Ishikawa (cell line): ENCODE measurements around the gene ANKRD11.

Experiments used
- CEBPB ChIP-seq: IDR thresholded peaks from 2 replicates; pipeline ENCODE4 v1.6.1; 2012
- CREB1 ChIP-seq: IDR thresholded peaks from 2 replicates; pipeline ENCODE4 v1.6.1; 2012; ENCODE audit warnings: low read depth
- EGR1 ChIP-seq: IDR thresholded peaks from 2 replicates; pipeline ENCODE4 v1.6.1; 2012
- EP300 ChIP-seq: IDR thresholded peaks from 2 replicates; pipeline ENCODE4 v1.6.1; 2012; ENCODE audit warnings: borderline replicate concordance
- FOXM1 ChIP-seq: IDR thresholded peaks from 2 replicates; pipeline ENCODE4 v1.6.1; 2012; ENCODE audit warnings: low read depth, borderline replicate concordance
- NFIC ChIP-seq: IDR thresholded peaks from 2 replicates; pipeline ENCODE4 v1.6.1; 2012
- RAD21 ChIP-seq: IDR thresholded peaks from 2 replicates; pipeline ENCODE4 v1.6.1; 2012; ENCODE audit warnings: low read depth
- TAF1 ChIP-seq: IDR thresholded peaks from 2 replicates; pipeline ENCODE4 v1.6.1; 2012; ENCODE audit warnings: low read depth, mild to moderate bottlenecking
- TCF12 ChIP-seq: IDR thresholded peaks from 2 replicates; pipeline ENCODE4 v1.6.1; 2012; ENCODE audit warnings: low read depth
- TEAD4 ChIP-seq: IDR thresholded peaks from 2 replicates; pipeline ENCODE4 v1.6.1; 2012
- YY1 ChIP-seq: IDR thresholded peaks from 2 replicates; pipeline ENCODE4 v1.6.1; 2012; ENCODE audit warnings: low read depth
- ZBTB7A ChIP-seq: IDR thresholded peaks from 2 replicates; pipeline ENCODE4 v1.6.1; 2012; ENCODE audit warnings: low read depth
- TF ChIP-seq, protein P1 (sequence below): IDR thresholded peaks from 2 replicates; pipeline ENCODE4 v1.6.1; 2012
- TF ChIP-seq, protein P2 (sequence below): IDR thresholded peaks from 2 replicates; pipeline ENCODE4 v1.6.1; 2012
- TF ChIP-seq, protein P3 (sequence below): IDR thresholded peaks from 2 replicates; pipeline ENCODE4 v1.6.1; 2012; ENCODE audit warnings: low read depth, mild to moderate bottlenecking

The ANKRD11 gene

DNA sequence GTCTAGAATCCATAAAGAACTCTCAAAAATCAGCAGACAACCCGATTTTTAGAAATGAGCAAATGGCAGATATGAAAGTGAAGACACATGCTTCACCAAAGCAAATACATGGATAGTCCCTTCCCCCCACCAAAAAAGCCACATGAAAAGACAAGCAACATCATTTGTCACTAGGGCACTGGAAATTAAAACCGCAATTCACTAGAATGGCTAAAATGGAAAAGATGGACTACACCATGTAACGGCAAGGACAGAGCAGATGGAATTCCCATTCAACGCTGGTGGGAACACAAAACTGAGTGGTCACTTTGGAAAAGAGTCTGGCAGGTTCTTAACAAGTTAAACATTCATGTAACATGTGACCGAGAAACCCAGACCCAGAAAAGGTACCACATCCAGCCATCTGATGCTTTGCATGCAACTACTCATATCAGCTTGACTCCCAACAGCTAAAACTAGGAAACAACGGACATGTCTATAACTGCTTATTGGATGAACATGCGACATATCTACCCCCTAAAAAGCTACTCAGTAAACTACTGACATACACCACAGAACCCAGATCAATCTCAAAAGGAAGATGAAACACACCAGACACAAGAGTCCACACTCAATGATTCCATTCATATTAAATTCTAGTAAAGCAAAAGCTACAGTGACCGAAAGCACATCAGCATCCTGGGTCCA, 140.3 kb downstream of the ANKRD11 start:
- TF ChIP-seq TAF1 = no peak

DNA sequence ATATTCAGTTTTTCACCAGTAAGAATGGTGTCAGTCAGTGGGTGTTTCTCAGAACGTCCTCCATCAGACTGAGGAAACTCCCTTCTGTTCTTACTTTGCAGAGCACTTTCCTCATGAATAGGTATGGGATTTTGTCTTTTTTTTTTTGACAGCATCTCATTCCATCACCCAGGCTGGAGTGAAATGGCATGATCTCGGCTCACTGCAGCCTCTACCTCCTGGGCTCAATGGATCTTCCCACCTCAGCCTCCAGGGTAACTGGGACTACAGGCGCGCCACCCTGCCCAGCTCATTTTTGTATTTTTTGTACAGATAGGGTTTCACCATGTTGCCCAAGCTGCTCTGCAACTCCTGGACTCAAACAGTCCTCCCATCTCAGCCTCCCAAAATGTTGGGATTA, 142.6 kb downstream of the ANKRD11 start:
- TF ChIP-seq CREB1 (no peak), RAD21 (no peak)

DNA sequence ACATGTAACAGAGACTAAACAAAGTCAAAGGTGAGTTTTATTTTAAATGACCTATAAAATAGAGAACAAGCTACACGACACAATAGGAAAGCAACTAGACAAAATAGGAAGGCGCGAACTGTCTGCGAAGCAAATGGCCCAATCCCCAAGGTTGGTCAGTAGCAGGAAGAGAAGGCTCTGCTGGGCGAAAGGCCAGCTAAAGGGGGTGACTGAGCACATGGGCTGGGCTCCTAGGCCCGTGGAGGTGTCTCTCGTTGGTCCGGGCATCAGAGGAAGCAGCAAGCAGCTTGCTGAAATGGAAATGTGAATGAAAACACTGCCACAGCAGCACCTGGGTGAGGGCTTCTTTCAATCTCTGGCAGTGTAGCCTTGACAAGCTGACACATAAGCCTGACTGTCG, 143.5 kb downstream of the ANKRD11 start:
- no peak for TF ChIP-seq CEBPB
- TF ChIP-seq TEAD4 = no peak
- TF ChIP-seq TCF12 = no peak
- no peak for TF ChIP-seq CREB1
- TF ChIP-seq YY1 = no peak
- TF ChIP-seq RAD21 = no peak
- TF ChIP-seq, protein P1, sequence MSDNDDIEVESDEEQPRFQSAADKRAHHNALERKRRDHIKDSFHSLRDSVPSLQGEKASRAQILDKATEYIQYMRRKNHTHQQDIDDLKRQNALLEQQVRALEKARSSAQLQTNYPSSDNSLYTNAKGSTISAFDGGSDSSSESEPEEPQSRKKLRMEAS = no peak
- TF ChIP-seq FOXM1 = no peak
- TF ChIP-seq, protein P2, sequence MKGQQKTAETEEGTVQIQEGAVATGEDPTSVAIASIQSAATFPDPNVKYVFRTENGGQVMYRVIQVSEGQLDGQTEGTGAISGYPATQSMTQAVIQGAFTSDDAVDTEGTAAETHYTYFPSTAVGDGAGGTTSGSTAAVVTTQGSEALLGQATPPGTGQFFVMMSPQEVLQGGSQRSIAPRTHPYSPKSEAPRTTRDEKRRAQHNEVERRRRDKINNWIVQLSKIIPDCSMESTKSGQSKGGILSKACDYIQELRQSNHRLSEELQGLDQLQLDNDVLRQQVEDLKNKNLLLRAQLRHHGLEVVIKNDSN = no peak
- no peak for TF ChIP-seq ZBTB7A
- TF ChIP-seq, protein P3, sequence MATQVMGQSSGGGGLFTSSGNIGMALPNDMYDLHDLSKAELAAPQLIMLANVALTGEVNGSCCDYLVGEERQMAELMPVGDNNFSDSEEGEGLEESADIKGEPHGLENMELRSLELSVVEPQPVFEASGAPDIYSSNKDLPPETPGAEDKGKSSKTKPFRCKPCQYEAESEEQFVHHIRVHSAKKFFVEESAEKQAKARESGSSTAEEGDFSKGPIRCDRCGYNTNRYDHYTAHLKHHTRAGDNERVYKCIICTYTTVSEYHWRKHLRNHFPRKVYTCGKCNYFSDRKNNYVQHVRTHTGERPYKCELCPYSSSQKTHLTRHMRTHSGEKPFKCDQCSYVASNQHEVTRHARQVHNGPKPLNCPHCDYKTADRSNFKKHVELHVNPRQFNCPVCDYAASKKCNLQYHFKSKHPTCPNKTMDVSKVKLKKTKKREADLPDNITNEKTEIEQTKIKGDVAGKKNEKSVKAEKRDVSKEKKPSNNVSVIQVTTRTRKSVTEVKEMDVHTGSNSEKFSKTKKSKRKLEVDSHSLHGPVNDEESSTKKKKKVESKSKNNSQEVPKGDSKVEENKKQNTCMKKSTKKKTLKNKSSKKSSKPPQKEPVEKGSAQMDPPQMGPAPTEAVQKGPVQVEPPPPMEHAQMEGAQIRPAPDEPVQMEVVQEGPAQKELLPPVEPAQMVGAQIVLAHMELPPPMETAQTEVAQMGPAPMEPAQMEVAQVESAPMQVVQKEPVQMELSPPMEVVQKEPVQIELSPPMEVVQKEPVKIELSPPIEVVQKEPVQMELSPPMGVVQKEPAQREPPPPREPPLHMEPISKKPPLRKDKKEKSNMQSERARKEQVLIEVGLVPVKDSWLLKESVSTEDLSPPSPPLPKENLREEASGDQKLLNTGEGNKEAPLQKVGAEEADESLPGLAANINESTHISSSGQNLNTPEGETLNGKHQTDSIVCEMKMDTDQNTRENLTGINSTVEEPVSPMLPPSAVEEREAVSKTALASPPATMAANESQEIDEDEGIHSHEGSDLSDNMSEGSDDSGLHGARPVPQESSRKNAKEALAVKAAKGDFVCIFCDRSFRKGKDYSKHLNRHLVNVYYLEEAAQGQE = no peak
- TF ChIP-seq TAF1 = no peak
- TF ChIP-seq EGR1 = no peak
- no peak for TF ChIP-seq NFIC

DNA sequence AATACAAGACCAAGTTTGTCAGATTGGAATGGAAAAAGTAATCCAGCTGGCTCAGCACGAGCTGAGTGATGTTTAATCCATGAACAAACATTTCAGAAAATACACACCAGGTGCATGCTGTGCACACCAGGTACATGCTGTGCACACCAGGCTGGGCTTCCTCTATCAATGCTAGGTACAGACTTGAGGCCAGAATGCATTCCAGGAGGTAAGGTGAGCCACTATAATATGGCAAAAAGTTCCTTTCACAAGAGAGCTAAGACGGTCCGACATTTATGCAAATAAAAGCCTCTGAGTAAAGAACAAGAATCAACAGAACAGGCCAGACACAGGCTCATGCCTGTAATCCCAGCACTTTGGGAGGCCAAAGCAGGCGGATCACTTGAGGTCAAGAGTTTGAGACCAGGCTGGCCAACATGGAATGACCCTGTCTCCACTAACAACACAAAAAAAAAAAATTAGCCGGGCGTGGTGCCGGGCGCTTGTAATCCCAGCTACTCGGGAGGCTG, 144.7 kb downstream of the ANKRD11 start:
- 0 out of 2 replicates have a peak, but pooled peaks have one; percentile 10 for TF ChIP-seq YY1
- peak; percentile 84 for TF ChIP-seq FOXM1
- TF ChIP-seq EP300 = peak; percentile 93
- TF ChIP-seq, protein P1 = peak; percentile 83
- TF ChIP-seq TAF1 = no peak
- TF ChIP-seq CEBPB = peak; percentile 75
- TF ChIP-seq RAD21 = peak; percentile 22; the same call in 1 of the 2 replicates
- TF ChIP-seq, protein P3 = no peak
- TF ChIP-seq EGR1 = no peak
- peak; percentile 93 for TF ChIP-seq TEAD4
- peak; percentile 96 for TF ChIP-seq TCF12
- TF ChIP-seq CREB1 = no peak
- TF ChIP-seq, protein P2 = no peak
- TF ChIP-seq NFIC = peak; percentile 90
- TF ChIP-seq ZBTB7A = no peak

DNA sequence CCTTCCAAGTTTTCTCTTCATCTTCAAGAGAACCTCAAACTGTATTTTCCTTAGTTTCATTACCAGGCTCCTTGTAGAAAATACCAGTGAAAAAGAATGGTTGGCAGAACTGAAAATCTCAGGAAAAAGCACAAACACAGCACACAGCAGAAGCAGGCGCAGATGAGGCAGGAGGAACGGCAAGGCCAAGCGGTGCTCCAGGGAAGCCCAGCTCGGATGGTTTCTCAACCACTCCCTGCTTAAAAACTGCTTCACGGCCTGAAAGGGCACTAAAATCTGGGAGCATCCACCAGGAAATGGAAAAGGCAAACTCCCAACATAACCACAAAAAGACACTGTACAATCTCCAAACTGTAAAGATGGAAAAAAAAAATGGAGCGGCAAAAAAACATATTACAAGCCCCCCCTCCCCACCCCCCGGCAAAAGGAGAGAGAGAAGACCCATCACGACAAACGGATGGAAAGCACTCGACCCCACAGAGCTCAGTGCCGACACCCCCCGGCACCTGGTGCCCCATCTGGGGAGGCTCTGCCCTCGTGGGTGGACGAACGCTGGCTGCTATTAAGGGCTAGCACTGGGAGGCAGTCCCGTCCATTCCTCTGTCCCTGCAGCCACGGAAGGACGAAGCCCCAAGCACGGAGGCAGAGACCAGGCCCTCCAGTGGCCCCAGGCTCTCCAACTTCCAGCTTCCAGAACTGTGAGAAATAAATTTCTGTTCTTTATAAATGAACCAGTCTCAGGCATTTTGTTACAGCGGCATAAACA, 145.3 kb downstream of the ANKRD11 start:
- no peak for TF ChIP-seq ZBTB7A
- TF ChIP-seq, protein P3 = no peak
- TF ChIP-seq NFIC = no peak
- TF ChIP-seq TCF12 = no peak
- no peak for TF ChIP-seq CEBPB
